HG02885 (cell line): ENCODE data around the gene MDGA2.
"Not testable (repeated sequence)": the region's sequence is repeated elsewhere in the genome, so short reads cannot be mapped to it uniquely, and the experiment has no call there.

Experiments used
- ATAC-seq: cut with Tn5 transposase; IDR thresholded peaks from one replicate; pipeline ENCODE4 v1.9.1; 2021; ENCODE audit warnings: mild to moderate bottlenecking; ENCODE audit not compliant: unreplicated experiment, poor library complexity

MDGA2 gene

GRCh38 chr14:47186486-47186885 lies 488.9 kb downstream of the MDGA2 start:
- ATAC-seq = no peak

DNA sequence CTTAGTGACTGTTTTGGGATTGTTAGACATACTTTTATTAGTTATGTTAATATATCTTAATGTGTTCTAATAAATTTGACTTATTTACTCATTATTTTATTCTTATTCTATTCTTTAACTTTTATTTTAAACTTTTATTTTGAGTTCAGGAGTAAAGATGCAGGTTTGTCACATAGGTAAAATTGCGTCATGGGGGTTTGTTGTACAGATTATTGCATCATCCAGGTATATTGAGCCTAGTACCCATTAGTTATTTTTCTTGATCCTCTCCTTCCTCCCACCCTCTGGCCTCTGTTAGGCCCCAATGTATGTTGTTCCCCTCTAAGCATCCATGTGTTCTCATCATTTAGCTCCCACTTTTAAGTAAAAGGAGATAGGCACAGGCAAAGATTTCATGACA lies 495.5 kb downstream of the MDGA2 start:
- no peak for ATAC-seq

GRCh38 chr14:47171896-47172295 lies 503.5 kb downstream of the MDGA2 start:
- ATAC-seq = not testable (repeated sequence)

DNA sequence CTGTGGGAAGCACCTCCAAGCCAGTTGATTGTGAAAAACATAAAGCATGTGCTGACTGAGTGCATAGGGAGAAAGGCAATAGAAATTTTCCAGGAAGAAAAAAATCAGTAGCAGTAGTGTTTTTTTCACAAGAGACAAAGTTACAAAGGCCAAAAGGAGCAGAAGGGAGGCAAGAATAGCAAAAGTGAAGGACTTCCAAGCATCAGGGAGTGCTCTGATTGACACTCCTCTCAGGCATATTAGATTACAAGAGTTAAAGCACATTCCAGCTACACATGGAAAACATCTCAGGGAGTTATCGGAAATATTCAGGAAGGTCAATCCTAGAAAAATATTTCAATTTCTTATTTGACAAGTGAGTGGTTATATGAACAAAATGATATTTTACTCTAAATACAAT lies 508.0 kb downstream of the MDGA2 start:
- no peak for ATAC-seq

- ATAC-seq = no peak
Measured at GRCh38 chr14:47155395-47155794, 520.0 kb downstream of the MDGA2 start.

- no peak for ATAC-seq
Measured at GRCh38 chr14:47154276-47154797, 521.1 kb downstream of the MDGA2 start.

- no peak for ATAC-seq
Measured at GRCh38 chr14:47153746-47154145, 521.7 kb downstream of the MDGA2 start.

DNA sequence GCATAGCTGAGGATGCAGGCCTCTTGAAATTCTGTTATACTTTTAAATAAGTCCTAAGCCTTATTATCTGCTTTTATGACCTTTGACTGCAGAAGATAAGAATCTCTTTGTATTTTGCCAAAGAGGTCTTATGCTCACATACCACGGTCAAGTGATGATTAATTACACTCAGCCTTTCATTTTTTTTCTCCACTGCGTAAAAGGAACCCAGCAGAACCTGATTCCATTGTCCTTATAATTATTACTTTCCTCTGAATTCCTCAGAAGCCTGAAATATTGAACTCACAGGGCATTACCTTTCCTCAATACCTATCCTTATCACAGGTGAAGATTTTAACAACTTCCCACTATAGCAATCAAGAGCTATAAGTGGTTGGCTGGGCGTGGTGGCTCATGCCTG lies 525.1 kb downstream of the MDGA2 start:
- no peak for ATAC-seq

DNA sequence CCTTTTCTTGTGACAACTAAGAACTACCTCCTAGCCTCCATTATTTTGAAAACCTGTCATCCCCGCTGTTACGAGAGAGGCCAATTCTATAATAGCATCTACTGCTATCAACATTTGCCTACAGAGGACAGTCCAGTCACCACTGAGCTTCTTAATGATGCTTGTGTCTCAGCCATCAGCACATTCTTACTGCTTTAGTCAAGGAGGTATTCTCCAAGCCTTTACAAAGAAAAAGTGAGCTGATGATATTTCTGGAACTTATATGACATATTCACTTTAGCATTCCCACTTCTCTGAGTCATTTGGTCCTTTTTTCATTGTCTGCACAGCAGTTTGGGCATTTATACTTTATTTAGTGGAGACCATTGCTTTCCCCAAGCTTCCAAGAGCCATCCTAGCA lies 526.1 kb downstream of the MDGA2 start:
- ATAC-seq = no peak

DNA sequence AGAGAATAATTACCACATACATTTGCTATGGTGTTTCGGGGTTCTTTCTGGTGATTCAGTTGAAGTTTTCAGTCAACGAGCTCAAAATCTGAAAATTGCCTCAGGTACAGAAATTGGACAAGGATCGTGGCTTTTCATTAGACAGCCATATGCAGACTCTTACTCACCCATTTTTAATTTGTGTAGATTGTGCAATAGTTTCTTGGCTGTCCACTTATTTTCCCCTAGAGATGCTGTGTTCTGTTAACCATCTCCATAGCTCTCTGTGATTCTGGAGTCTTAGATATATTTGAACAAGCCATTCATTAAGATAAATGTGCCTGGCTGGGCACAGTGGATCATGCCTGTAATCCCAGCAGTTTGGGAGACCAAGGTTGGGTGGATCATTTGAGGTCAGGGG lies 526.7 kb downstream of the MDGA2 start:
- ATAC-seq = no peak

GRCh38 chr14:47120645-47121044 lies 554.8 kb downstream of the MDGA2 start:
- ATAC-seq = no peak

GRCh38 chr14:47103771-47104170 lies 571.6 kb downstream of the MDGA2 start:
- no peak for ATAC-seq

DNA sequence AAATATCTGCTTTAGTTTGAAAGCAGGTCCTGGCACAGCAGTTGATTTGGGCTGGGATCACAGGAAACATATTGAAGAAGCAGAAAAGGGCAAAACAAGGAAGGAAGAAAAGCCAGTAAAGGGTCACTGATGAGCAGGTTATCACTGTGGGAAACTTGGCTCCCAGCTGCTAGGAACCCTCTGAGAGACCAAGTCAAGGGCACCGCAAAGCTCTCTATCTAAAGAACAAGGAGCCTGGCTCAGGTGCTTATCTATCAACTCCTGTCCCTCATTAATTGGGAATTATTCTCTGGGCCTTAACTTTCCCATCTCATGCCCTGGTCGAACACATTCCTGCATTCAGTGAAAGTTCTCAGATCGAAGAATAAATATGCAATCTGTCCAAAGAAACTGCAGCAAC lies 572.9 kb downstream of the MDGA2 start:
- ATAC-seq = no peak

GRCh38 chr14:47085678-47086077 lies 589.7 kb downstream of the MDGA2 start:
- no peak for ATAC-seq

DNA sequence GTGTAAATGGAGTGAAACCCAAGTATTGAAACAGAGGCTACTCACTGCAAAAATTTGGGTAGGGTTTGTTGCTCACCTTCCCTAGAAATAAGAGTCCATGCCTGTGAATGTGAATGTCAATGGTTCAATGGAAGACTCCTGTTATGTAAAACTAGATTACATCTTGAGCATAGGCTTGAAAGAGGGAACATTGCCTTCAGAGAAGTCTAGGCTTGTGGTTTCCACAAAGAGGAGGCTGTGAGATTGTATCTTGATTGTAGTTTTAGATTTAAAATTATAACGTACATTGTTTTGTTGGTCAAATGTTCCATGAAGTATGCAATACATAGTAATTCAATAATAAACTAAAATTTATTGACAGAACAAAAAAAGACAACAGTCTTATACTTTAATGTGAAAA lies 610.1 kb downstream of the MDGA2 start:
- ATAC-seq = no peak

DNA sequence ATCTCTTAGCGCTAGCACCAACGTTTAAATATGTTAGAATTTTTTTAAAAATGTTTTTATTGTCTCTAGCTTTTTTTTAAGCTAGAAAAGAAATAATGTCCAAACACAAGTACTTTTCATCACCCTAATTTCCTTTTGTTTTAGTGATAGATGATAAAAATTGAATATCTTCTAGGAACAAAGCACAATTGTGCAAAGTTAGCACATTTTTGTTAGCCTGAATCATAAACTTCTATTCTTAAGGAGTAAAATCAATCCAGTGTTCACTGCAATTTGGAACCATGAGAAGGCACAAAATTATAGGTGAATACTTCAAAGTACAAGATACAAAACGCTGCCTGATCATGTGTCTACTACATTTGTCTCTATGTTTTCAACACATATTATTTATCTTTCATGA lies 615.4 kb downstream of the MDGA2 start:
- ATAC-seq = no peak

- ATAC-seq = no peak
Measured at GRCh38 chr14:47057364-47057763, 618.0 kb downstream of the MDGA2 start.

GRCh38 chr14:47044841-47045240 lies 630.6 kb downstream of the MDGA2 start:
- ATAC-seq = no peak

GRCh38 chr14:47040550-47040949 lies 634.9 kb downstream of the MDGA2 start:
- ATAC-seq = no peak

DNA sequence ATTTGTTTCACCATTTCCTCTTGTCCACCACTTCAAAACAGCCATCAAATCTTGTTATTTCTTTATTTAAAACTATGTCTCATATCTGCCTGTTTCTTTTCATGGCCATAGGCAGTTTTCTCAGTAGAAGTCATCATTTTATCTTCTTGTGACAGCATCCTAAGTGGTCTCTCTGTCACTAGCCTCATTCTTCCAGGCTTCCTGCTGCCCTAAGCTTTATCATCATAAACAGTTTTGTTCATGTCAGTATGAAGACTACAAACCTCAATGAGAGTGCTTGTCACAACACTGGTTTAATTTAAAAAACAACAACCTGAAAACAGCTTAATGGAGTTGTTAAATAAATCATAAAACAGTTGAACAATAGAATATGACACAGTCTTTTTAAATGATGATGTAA lies 636.1 kb downstream of the MDGA2 start:
- no peak for ATAC-seq

DNA sequence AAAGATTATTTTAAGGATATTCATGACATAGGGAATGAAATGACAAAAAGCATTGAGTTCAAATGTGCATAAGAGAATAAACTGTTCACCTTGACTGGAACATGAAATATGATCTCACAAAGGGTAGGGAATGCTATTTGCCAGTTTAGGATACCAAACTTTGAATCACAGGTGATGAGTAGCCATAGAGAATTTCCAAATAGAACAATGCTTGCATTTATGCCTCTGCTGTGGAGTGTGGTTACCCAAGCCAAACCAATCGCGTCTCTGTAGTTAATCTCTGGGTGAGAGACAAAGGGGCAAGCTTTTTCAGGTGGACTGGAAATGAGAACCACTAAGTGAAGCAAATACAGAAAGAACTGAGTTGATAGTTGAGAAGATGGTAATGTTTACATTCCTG lies 652.7 kb downstream of the MDGA2 start:
- no peak for ATAC-seq

DNA sequence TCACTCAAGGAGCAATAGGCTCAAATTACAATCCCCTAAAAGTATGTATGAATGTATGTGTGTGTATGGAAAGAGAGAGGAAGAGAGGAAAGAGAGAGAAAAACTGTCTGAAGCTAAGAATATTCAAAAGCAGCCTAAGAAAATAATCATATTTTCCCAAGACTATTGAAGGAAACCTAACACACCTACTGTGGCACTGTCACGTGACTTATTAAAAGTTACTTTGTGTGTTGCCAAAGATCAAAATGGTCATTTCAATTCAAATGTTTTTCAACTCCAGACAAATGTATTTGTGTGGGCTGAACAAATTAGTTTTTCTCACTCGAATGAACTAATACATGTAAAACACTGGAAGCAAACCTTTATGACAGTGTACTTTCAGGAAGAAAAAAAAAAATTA lies 654.9 kb downstream of the MDGA2 start:
- ATAC-seq = no peak
